HG03575 (cell line): Measurements from ENCODE around the gene ABI1.
"Not testable (repeated sequence)": the region's sequence is repeated elsewhere in the genome, so short reads cannot be mapped to it uniquely, and the experiment has no call there.

ENCODE experiments used
- ATAC-seq: cut with Tn5 transposase; IDR thresholded peaks from one replicate; pipeline ENCODE4 v1.9.1; 2021; ENCODE audit not compliant: unreplicated experiment, insufficient number of reproducible peaks, low FRiP score; ENCODE audit errors: extremely low read depth

The ABI1 gene

DNA sequence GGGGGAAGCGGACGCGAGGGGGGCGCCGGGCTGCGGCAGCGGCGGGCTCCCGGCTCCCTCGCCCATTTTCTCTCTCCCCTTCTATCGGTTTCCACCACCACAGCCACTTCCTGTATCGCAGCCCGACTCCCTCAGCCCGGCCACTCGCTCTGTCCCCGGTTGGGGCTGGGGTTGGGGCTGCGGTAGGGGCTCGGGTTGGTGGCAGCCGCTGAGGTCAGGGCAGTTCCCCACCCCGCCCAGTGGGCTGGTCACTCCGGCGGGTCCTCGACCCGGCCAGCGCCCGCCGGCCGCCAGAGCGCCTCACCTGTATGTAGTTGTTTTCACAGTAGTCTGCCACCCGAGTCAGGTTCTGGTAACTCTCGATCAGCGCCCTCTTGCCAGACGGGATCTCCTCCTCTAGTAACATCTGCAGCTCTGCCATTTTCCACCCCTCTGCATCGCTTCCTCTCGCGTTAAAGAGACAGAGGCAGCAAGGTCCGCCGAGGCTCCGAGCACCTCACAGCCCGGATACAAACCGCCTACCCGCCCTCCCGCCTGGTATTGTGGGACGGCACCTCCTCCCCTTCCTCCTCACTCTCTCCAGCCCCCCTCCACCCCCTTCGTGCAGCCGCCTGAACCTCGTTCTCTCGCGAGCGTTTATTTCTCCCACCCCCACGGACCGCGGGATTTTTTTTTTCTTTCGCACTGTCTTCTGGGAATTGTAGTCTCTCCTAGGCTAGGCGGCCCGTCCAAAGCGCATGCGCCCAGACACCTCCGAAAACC, at the start of gene ABI1:
ABI1 (minus strand) TSS at position 516 of the 762 bp plus-strand sequence; CDS start at position 421, 95 bp downstream.
- ATAC-seq, result no peak

GRCh38 chr10:26909753-26910152, 49.0 kb upstream of the ABI1 start:
- no peak for ATAC-seq

- ATAC-seq, result not testable (repeated sequence)
These were observed 44.6 kb upstream of the ABI1 start for GRCh38 chr10:26905253-26905781.

GRCh38 chr10:26903431-26904217, 42.9 kb upstream of the ABI1 start:
- no peak for ATAC-seq

DNA sequence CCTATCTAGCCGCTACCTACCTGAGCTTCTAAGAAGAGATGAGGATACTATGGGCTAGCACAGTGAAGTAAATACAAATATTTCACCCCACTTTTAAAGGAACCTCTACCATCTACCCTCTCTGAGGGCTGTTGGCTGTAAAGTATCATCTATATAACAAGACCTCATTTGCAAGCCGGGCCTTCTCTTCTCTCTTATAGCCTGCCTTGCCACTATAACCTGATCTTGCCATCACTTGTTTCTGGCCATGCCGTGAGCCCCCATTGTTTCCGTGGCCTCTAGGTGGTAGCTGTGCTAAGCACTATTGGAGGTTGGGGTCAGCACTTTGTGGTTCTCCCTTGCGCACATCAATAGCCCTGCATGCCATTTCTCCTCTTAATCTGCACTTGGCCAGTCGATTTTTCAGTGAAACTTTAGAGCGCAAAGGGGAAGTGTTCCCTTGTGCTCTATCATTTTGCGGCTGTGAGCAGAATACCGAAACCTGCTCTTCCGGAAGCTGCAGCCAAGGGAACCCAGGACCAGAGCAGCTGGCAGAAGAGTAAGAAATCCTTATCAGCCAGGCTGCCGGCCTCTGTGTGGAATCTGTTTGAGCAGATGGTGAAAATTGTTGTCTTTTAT, 31.7 kb upstream of the ABI1 start:
- not testable (repeated sequence) for ATAC-seq

GRCh38 chr10:26890956-26891355, 30.2 kb upstream of the ABI1 start:
- no peak for ATAC-seq

GRCh38 chr10:26887611-26888215, 27.0 kb upstream of the ABI1 start:
- no peak for ATAC-seq

DNA sequence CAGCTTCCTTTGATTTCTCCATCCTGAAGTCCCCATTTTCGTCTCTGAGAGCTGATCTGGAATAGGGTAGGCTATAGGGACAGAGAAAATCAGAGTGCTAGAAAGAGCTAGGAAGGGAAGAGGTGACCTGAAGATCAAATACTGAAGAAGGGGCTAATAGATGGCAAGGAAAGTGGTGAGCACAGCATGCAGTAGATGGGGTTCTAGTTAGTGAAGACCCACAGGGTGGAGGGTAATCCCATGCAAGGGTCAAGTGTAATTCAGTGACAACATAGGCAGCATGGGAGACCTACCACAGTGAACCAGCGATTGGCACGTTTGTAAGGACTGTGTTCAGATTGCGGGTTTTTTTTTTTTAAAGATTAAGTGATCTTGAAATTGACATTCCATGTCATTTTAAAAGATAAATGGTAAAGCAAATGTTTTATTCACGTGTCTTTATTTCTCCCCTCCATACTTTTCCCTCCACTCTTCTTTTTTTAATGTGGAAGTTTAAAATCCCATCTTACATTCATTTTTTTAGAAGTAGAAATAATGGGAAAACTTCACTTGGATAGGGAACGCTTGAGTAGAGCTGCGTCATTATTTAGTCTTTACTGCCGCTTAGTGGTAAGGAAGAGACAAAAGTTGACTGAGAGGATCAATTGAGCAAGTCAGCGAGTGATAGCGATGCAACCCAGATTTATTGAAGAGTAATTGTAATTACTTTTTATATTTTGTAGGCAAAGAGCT, 21.0 kb upstream of the ABI1 start:
- ATAC-seq, result no peak

DNA sequence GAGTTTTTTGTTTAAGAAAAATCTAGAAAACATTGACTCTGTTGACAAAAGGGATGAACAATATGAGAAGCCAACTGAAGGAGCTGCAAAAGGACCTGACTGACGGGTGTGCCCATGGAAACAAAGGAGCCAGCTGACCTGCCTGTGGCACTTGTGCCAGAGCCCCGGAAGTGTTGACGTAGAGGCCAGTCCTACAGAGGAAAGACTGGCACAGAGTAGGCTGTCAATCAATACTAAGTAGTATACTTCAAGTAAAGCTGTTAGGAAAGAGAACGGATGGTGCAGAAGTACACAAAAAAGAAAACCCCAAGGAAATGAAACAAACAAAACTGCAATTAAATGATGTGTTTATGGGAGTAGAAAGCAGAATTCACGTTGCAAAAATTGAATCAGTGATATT, 19.0 kb upstream of the ABI1 start:
- ATAC-seq, result no peak

DNA sequence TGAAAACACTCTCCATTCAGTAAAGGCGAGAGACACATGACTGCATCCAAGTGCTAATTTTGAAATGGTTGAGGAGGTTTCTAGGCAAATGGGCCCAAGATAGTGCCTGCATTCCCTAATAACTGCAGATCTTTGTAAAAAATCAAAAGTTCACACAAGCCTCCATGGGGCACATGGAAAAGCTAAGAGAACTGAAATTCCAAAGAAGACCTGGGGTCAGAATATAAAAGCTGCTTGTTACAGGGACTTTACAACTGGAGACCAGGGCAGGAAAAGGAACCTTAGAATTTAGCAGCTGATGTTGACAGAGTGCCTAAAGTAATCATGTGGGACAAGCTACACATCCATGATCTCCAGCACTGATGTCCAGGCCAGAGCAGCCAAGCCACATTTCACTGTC, 10.0 kb upstream of the ABI1 start:
- no peak for ATAC-seq

DNA sequence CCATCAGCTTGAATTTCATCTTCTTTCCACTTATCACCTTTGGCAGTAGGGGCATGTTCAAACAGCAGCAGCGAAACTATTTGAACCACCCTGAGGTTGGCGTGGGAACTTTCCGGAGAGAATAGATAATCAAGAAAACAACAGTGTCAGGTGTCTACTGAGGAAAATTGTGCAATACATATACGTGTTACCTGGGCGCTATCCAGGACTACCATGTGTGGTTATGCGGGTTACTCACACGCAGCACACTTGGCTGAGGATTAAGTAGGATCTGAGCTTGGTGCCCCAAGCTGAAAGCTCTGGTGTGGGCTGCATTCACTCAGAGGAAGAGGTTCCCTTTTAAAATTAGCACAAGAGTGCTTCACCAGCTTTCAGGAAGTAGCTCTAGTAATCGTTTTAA, 8.8 kb upstream of the ABI1 start:
- no peak for ATAC-seq

GRCh38 chr10:26863351-26864076, 2.8 kb upstream of the ABI1 start:
- ATAC-seq, result no peak

DNA sequence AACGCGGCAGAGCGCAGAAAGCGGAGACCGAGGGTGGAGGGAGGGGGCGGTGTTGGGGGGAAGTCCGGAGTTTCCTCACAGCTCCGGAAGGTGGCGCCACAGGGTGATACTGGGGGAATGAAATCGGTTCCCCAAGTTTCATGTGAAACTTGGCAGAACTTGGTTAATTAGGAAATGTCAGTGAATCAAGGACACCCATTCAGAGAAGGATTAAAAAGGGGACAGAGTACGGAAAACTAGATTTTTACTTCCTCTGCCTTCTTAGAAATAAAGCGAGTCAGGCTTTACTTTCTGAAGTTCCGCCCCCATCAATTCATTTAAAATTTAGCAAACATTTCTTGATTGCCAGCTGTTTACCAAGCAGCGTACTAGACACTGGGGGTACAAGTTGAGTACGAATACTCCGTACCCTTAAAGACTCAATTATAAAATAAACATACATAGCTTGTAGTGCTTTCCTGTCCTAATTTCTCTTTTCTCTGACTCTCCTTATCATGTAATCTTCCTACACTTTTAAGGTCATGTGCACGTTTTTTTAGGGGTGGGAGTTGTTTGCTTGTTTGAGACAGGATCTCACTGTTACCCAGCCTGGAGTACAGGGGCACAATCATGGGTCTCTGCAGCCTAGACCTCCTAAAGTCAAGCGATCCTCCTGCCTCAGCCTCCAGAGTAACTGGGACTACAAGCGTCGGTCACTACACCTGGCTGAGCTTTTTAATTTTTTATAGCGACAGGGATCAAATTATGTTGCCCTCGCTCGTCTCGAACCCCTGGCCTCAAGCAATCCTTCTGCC, 644 bp upstream of the ABI1 start:
- ATAC-seq, result no peak

DNA sequence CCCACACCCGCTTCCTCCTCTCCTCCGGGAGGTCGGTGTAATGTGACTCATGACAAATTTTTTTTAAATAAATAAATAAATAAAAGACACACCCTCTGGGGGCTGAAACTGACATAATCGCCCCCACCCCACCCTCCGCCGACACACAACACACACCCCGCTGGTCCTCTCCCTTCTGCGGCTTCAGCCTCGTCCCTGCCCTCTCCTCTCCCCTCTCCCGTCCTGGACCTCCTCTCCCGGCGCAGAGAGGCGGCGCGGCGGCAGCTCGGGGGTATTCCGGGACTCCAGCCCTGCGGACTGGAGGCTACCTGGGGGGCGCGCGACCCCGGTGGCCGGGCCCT, 686 bp downstream of the ABI1 start:
- ATAC-seq, result no peak

GRCh38 chr10:26859241-26860101, 1.3 kb downstream of the ABI1 start:
- no peak for ATAC-seq

- no peak for ATAC-seq
These were observed 2.1 kb downstream of the ABI1 start for GRCh38 chr10:26858707-26859034.
